ENCODE measurements around the gene SDK2. TPM values are rescaled to one million over a fixed set of nuclear protein-coding genes. Genes with fewer than 3 reads are reported as not detected.

SDK2 gene
- polyA plus RNA-seq, 1 experiment: 0.01 TPM

GRCh38 chr17:73496232-73496631, 148.0 kb downstream of the SDK2 start:
- Histone ChIP-seq H3K27me3 (ENCODE audit: control insufficient read depth, insufficient read depth, low read length) (peaks cover 4% of the 10 kb centered on the region), H3K4me3 (ENCODE audit: low read depth, low read length) (no peak overlapping the region), H3K27ac (ENCODE audit: low read depth, low read length) (no peak overlapping the region), H3K9me3 (ENCODE audit: control insufficient read depth, insufficient read depth, low read length) (no peaks in the 10 kb centered on the region)
- no peak for TF ChIP-seq CTCF (IDR thresholded peaks at IDR 0.05; ENCODE audit: low read depth, low read length)
- ChIA-PET CTCF (no interaction called here), POLR2A (no interaction called here)
- no peak for DNase-seq (ENCODE audit: low read depth, low spot score)

GRCh38 chr17:73495641-73496040, 148.6 kb downstream of the SDK2 start:
- ChIA-PET POLR2A (no interaction called here), CTCF (no interaction called here)
- Histone ChIP-seq H3K4me3 (ENCODE audit: low read depth, low read length) (no peak overlapping the region), H3K9me3 (ENCODE audit: control insufficient read depth, insufficient read depth, low read length) (no peaks in the 10 kb centered on the region), H3K27me3 (ENCODE audit: control insufficient read depth, insufficient read depth, low read length) (peaks cover 4% of the 10 kb centered on the region), H3K27ac (ENCODE audit: low read depth, low read length) (no peak overlapping the region)
- DNase-seq (ENCODE audit: low read depth, low spot score): no peak
- no peak for TF ChIP-seq CTCF (IDR thresholded peaks at IDR 0.05; ENCODE audit: low read depth, low read length)

- Histone ChIP-seq H3K27me3 (ENCODE audit: control insufficient read depth, insufficient read depth, low read length) (peaks cover 4% of the 10 kb centered on the region), H3K9me3 (ENCODE audit: control insufficient read depth, insufficient read depth, low read length) (no peaks in the 10 kb centered on the region), H3K27ac (ENCODE audit: low read depth, low read length) (no peak overlapping the region), H3K4me3 (ENCODE audit: low read depth, low read length) (no peak overlapping the region)
- no peak for TF ChIP-seq CTCF (IDR thresholded peaks at IDR 0.05; ENCODE audit: low read depth, low read length)
- POLR2A ChIA-PET: no interaction called here
- CTCF ChIA-PET: no interaction called here
- no peak for DNase-seq (ENCODE audit: low read depth, low spot score)
Measured at GRCh38 chr17:73494950-73495349, 149.3 kb downstream of the SDK2 start.

- ChIA-PET POLR2A (no interaction called here), CTCF (no interaction called here)
- no peak for TF ChIP-seq CTCF (IDR thresholded peaks at IDR 0.05; ENCODE audit: low read depth, low read length)
- H3K27me3 ChIP-seq (ENCODE audit: control insufficient read depth, insufficient read depth, low read length): peaks cover 4% of the 10 kb centered on the region
- no peak overlapping the region for H3K27ac ChIP-seq (ENCODE audit: low read depth, low read length)
- H3K4me3 ChIP-seq (ENCODE audit: low read depth, low read length): no peak overlapping the region
- DNase-seq (ENCODE audit: low read depth, low spot score): no peak
- no peaks in the 10 kb centered on the region for H3K9me3 ChIP-seq (ENCODE audit: control insufficient read depth, insufficient read depth, low read length)
Measured at GRCh38 chr17:73493956-73494926, 150.0 kb downstream of the SDK2 start.

Data from AG04450 (cell line).